Adrenal gland (tissue), 5 donors: ENCODE data around the gene EHBP1.

Source experiments
- POLR2A ChIP-seq, 2 donors: fragments of 450-650 bp; IDR thresholded peaks; one replicate each; pipeline ENCODE4 v1.6.1; 2017; ENCODE audit warnings: antibody characterized with exemption in 2 of 2, mild to moderate bottlenecking in 2 of 2, moderate library complexity in 1 of 2
- TF ChIP-seq, protein P1 (sequence below), 6 experiments: fragments of 450-650 bp in 4 of 6; fragments of 200-600 bp in 2 of 6; sonication (generic) in 1 of 6; IDR thresholded peaks; 1 replicate in 5 of 6; 2 replicates in 1 of 6; pipeline versions ENCODE4 v1.5.1 to v1.8.0; 2016 to 2021; ENCODE audit warnings: antibody characterized with exemption in 6 of 6, mild to moderate bottlenecking in 2 of 6, moderate library complexity in 1 of 6
- donor health status: DM: no; HTN: no; CAD: no.

GRCh38 chr2:63007813-63008458 is 302.4 kb downstream of the EHBP1 start:
- TF ChIP-seq, protein P1, sequence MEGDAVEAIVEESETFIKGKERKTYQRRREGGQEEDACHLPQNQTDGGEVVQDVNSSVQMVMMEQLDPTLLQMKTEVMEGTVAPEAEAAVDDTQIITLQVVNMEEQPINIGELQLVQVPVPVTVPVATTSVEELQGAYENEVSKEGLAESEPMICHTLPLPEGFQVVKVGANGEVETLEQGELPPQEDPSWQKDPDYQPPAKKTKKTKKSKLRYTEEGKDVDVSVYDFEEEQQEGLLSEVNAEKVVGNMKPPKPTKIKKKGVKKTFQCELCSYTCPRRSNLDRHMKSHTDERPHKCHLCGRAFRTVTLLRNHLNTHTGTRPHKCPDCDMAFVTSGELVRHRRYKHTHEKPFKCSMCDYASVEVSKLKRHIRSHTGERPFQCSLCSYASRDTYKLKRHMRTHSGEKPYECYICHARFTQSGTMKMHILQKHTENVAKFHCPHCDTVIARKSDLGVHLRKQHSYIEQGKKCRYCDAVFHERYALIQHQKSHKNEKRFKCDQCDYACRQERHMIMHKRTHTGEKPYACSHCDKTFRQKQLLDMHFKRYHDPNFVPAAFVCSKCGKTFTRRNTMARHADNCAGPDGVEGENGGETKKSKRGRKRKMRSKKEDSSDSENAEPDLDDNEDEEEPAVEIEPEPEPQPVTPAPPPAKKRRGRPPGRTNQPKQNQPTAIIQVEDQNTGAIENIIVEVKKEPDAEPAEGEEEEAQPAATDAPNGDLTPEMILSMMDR (IDR thresholded peaks at IDR 0.05) = no peak
- no peak for TF ChIP-seq POLR2A (IDR thresholded peaks at IDR 0.05)
